ENCODE results near the gene CAP2. TPM values are rescaled to one million over a fixed set of nuclear protein-coding genes. Genes with fewer than 3 reads are reported as not detected.

The CAP2 gene
- total and polyA plus RNA-seq, 9 of the 15 experiments (the other 6 are each of a cell fraction or from before 2014, with no cell fraction given) = not detected

DNA sequence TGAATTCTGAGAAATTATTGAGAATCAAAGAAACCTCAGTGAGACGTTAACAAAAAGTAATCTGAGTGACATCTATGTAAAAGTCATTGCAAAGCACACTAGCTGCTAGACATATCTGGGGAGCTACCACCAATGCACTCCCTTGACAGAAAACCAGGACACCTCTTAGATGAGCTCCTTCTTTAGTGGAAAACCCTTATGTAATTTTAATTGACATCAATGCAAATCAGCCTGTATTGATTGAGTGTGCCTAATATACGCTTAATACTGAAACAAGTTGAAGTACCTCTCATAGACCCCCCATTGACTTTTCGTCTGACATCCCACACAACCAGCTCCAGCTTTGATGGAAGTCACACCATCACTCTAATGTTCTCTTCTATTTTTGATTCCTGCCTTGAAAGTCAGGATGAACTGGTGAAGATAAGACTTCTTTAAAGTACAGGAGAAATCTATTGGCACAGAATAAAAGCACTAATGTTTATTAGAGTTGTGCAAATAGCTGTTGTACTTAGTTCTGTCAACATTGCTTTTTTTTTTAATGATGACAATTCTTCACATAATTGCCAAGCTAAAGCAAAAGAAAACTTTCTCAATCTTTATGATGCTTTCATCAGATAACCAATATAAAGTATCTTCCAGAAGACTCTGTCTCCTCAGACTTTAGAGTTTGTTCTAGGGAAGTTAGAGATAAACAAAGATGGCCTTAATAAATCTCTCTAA is 108.7 kb downstream of the CAP2 start:
- Histone ChIP-seq H3K36me3 (ENCODE audit: control insufficient read depth, insufficient read depth, low read length) (no peaks in the 10 kb centered on the region), H3K79me2 (ENCODE audit: control insufficient read depth, insufficient read depth, low read length) (no peaks in the 10 kb centered on the region), H3K4me2 (ENCODE audit: insufficient read depth, low read length) (no peak overlapping the region), H3K27ac (ENCODE audit: extremely low read depth, low read depth, low read length) (no peak overlapping the region), H3K27me3 (ENCODE audit: control insufficient read depth in 2 of 2, insufficient read depth in 2 of 2, low read length in 2 of 2) (peaks cover 4 to 9% of the 10 kb centered on the region in 2 experiments; a peak in 3 of 5 replicates), H3K4me3 (no peak overlapping the region), H3K4me1 (replicated peaks in 1 of 2; ENCODE audit: control insufficient read depth in 2 of 2, insufficient read depth in 2 of 2, low read length in 2 of 2) (no peaks in the 10 kb centered on the region), H2AFZ (ENCODE audit: low read depth, low read length) (no peak overlapping the region), H4K20me1 (replicated peaks; ENCODE audit: control insufficient read depth, insufficient read depth, low read length) (no peaks in the 10 kb centered on the region), H3K9me3 (replicated peaks; ENCODE audit: control insufficient read depth, insufficient read depth, low read depth, low read length) (no peaks in the 10 kb centered on the region), H3K9ac (ENCODE audit: insufficient read depth in 1 of 2, low read depth in 2 of 2, low read length in 2 of 2) (no peak overlapping the region), H3K9me1 (ENCODE audit: control insufficient read depth, insufficient read depth, low read length) (no peaks in the 10 kb centered on the region)
- WGBS (ENCODE audit: insufficient coverage, low coverage, missing lambda C conversion rate) = 0% methylated on average over 3 of the region's 3 CpGs
- BruUV-seq (replicated peaks) = no TSS peak
- ChIA-PET POLR2A (interaction anchor here (0.8 to 1.1 kb wide), 2 partner anchors 9 to 22 kb away, joined by 3 read pairs; no protein-coding TSS in a partner anchor), CTCF (ENCODE audit: low intra/inter-chr PET ratio) (interaction anchor here (1.2 kb wide), 1 partner anchor 9 kb away, joined by 3 read pairs; no protein-coding TSS in a partner anchor)
- ATAC-seq = no peak
- TF ChIP-seq NFRKB (IDR thresholded peaks at IDR 0.05; ENCODE audit: low read depth) (no peak), DEAF1 (CRISPR knock-in tag; IDR thresholded peaks at IDR 0.05) (no peak), GTF2A2 (tag; IDR thresholded peaks at IDR 0.05) (no peak), LCOR (CRISPR knock-in tag; IDR thresholded peaks at IDR 0.05) (no peak), CBX8 (IDR thresholded peaks at IDR 0.05; ENCODE audit: borderline replicate concordance, extremely low read depth, low read depth, low read length, poor library complexity, severe bottlenecking) (no peak), PML (IDR thresholded peaks at IDR 0.05; ENCODE audit: low read length) (no peak), ZNF395 (CRISPR knock-in tag; IDR thresholded peaks at IDR 0.05) (no peak), WHSC1 (IDR thresholded peaks at IDR 0.05; ENCODE audit: low read length) (no peak), JUNB (CRISPR knock-in tag; conservative IDR thresholded peaks at IDR 0.05) (no peak)
- TF ChIP-seq, protein P1, sequence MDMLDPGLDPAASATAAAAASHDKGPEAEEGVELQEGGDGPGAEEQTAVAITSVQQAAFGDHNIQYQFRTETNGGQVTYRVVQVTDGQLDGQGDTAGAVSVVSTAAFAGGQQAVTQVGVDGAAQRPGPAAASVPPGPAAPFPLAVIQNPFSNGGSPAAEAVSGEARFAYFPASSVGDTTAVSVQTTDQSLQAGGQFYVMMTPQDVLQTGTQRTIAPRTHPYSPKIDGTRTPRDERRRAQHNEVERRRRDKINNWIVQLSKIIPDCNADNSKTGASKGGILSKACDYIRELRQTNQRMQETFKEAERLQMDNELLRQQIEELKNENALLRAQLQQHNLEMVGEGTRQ (CRISPR knock-in tag; IDR thresholded peaks at IDR 0.05) = no peak
- TF ChIP-seq, protein P2, sequence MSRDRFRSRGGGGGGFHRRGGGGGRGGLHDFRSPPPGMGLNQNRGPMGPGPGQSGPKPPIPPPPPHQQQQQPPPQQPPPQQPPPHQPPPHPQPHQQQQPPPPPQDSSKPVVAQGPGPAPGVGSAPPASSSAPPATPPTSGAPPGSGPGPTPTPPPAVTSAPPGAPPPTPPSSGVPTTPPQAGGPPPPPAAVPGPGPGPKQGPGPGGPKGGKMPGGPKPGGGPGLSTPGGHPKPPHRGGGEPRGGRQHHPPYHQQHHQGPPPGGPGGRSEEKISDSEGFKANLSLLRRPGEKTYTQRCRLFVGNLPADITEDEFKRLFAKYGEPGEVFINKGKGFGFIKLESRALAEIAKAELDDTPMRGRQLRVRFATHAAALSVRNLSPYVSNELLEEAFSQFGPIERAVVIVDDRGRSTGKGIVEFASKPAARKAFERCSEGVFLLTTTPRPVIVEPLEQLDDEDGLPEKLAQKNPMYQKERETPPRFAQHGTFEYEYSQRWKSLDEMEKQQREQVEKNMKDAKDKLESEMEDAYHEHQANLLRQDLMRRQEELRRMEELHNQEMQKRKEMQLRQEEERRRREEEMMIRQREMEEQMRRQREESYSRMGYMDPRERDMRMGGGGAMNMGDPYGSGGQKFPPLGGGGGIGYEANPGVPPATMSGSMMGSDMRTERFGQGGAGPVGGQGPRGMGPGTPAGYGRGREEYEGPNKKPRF (IDR thresholded peaks at IDR 0.05; ENCODE audit: low read depth, low read length) = no peak
- no peak for FAIRE-seq
- intact Hi-C loops (cut with micrococcal nuclease) (no loop called here), in situ Hi-C loops (cut with MboI) (no loop called here)
- no peak for DNase-seq (ENCODE audit: extremely low read depth in 1 of 4, low spot score in 3 of 4)
